Neuronal stem cell (in vitro differentiated cells): ENCODE results near the gene SCAMP1.

Experiments
- DNase-seq: peaks from one replicate; pipeline ENCODE4 v3.0.0-alpha.2; 2013; ENCODE audit warnings: low spot score
- H2AFZ ChIP-seq: one replicate; pipeline ENCODE4 v1.6.1; 2013; ENCODE audit warnings: mild to moderate bottlenecking, low read length, inconsistent platforms
- H2AK5ac ChIP-seq: 2 replicates; pipeline ENCODE4 v1.6.1; 2013; ENCODE audit warnings: low read depth, mild to moderate bottlenecking, inconsistent platforms, low read length, moderate library complexity, mixed read lengths
- H2BK120ac ChIP-seq: 2 replicates; pipeline ENCODE4 v1.6.1; 2013; ENCODE audit warnings: low read depth, mild to moderate bottlenecking, inconsistent platforms, low read length, moderate library complexity, mixed read lengths
- H2BK12ac ChIP-seq: one replicate; pipeline ENCODE4 v1.6.1; 2013; ENCODE audit warnings: low read length, inconsistent platforms
- H2BK15ac ChIP-seq: 2 replicates; pipeline ENCODE4 v1.6.1; 2013; ENCODE audit warnings: mild to moderate bottlenecking, low read length, inconsistent platforms, mixed read lengths
- H2BK5ac ChIP-seq: one replicate; pipeline ENCODE4 v1.6.1; 2013; ENCODE audit warnings: inconsistent platforms, mild to moderate bottlenecking, low read length, moderate library complexity
- H3K14ac ChIP-seq: one replicate; pipeline ENCODE4 v1.6.1; 2013; ENCODE audit warnings: low read length, inconsistent platforms
- H3K18ac ChIP-seq: 2 replicates; pipeline ENCODE4 v1.6.1; 2013; ENCODE audit warnings: low read length, inconsistent platforms
- H3K23ac ChIP-seq: 2 replicates; pipeline ENCODE4 v1.6.1; 2013; ENCODE audit warnings: low read depth, mild to moderate bottlenecking, mixed read lengths, low read length, inconsistent platforms; ENCODE audit not compliant: poor library complexity
- H3K27ac ChIP-seq: replicated peaks from 3 replicates; pipeline ENCODE4 v1.5.1; 2013; ENCODE audit warnings: low read length, inconsistent platforms
- H3K27me3 ChIP-seq, 3 experiments: 2 replicates each; pipeline ENCODE4 v1.6.1; 2013; ENCODE audit warnings: low read length in 3 of 3, mild to moderate bottlenecking in 2 of 3, inconsistent platforms in 1 of 3, low read depth in 1 of 3, mixed read lengths in 1 of 3, moderate library complexity in 1 of 3; ENCODE audit not compliant: control insufficient read depth in 3 of 3, insufficient read depth in 3 of 3
- H3K36me3 ChIP-seq, 2 donors: replicated peaks in 1 of 2; 2 replicates each; pipeline ENCODE4 v1.6.1; 2013; ENCODE audit warnings: low read length in 2 of 2; ENCODE audit not compliant: control insufficient read depth in 2 of 2, insufficient read depth in 2 of 2
- H3K4ac ChIP-seq: 2 replicates; pipeline ENCODE4 v1.6.1; 2013; ENCODE audit warnings: inconsistent platforms, mild to moderate bottlenecking, low read length, moderate library complexity
- H3K4me1 ChIP-seq, 2 donors: 1 replicate in 1 of 2; 2 replicates in 1 of 2; pipeline ENCODE4 v1.6.1; 2013; ENCODE audit warnings: low read length in 2 of 2, low read depth in 1 of 2; ENCODE audit not compliant: control insufficient read depth in 2 of 2, insufficient read depth in 1 of 2
- H3K4me2 ChIP-seq: one replicate; pipeline ENCODE4 v1.6.1; 2013; ENCODE audit warnings: mild to moderate bottlenecking, low read length, inconsistent platforms; ENCODE audit not compliant: insufficient read depth, poor library complexity, severe bottlenecking
- H3K4me3 ChIP-seq, 2 donors: 2 replicates each; pipeline ENCODE4 v1.5.1; 2013; ENCODE audit warnings: low read length in 2 of 2, mild to moderate bottlenecking in 2 of 2, inconsistent platforms in 1 of 2, moderate library complexity in 1 of 2
- H3K79me1 ChIP-seq: one replicate; pipeline ENCODE4 v1.6.1; 2013; ENCODE audit warnings: low read depth, mild to moderate bottlenecking, inconsistent platforms, low read length, moderate library complexity
- H3K9ac ChIP-seq: one replicate; pipeline ENCODE4 v1.6.1; 2013; ENCODE audit warnings: mild to moderate bottlenecking, low read depth, low read length, inconsistent platforms; ENCODE audit not compliant: poor library complexity
- H3K9me3 ChIP-seq, 2 donors: replicated peaks in 1 of 2; 2 replicates each; pipeline versions ENCODE3 to v1.6.1; 2013; ENCODE audit warnings: low read length in 2 of 2, mild to moderate bottlenecking in 2 of 2, inconsistent platforms in 1 of 2, low read depth in 1 of 2, mixed read lengths in 1 of 2, moderate library complexity in 1 of 2; ENCODE audit not compliant: control insufficient read depth in 2 of 2, insufficient read depth in 1 of 2
- H4K8ac ChIP-seq: one replicate; pipeline ENCODE4 v1.6.1; 2013; ENCODE audit warnings: low read depth, mild to moderate bottlenecking, inconsistent platforms, low read length, moderate library complexity
- H4K91ac ChIP-seq: one replicate; pipeline ENCODE4 v1.6.1; 2013; ENCODE audit warnings: low read length, low read depth, mild to moderate bottlenecking, inconsistent platforms; ENCODE audit not compliant: poor library complexity
- WGBS, 2 donors: extraction: QIAGEN DNeasy Blood & Tissue Kit; methylation state at CpG; one replicate each; pipeline ENCODE4 v1.1.7; 2013; ENCODE audit warnings: missing lambda C conversion rate in 2 of 2, mixed read lengths in 1 of 2; ENCODE audit not compliant: insufficient read length in 2 of 2, insufficient replicate concordance in 1 of 2; ENCODE audit errors: extremely low coverage in 2 of 2; 5-methylcytosine and 5-hydroxymethylcytosine counted together

Gene SCAMP1

GRCh38 chr5:78367318-78367991, 7.0 kb downstream of the SCAMP1 start:
- DNase-seq: no peak

GRCh38 chr5:78369680-78370079, 9.3 kb downstream of the SCAMP1 start:
- Histone ChIP-seq H3K4me3 (no peak overlapping the region), H3K4me1 (no peaks in the 10 kb centered on the region), H3K27me3 (no peaks in the 10 kb centered on the region), H3K4me2 (no peak overlapping the region), H3K9ac (no peak overlapping the region), H2BK15ac (no peak overlapping the region), H2AFZ (no peak overlapping the region), H3K9me3 (peaks cover 0 to 4% of the 10 kb centered on the region in 2 donors), H2BK12ac (no peak overlapping the region), H2BK5ac (no peak overlapping the region), H2BK120ac (no peak overlapping the region), H3K23ac (no peak overlapping the region), H3K4ac (no peak overlapping the region), H3K27ac (no peak overlapping the region), H2AK5ac (no peak overlapping the region), H3K18ac (no peak overlapping the region), H4K91ac (no peak overlapping the region), H3K79me1 (no peaks in the 10 kb centered on the region), H3K36me3 (no peaks in the 10 kb centered on the region), H4K8ac (no peak overlapping the region), H3K14ac (no peak overlapping the region)
- no peak for DNase-seq
- no CpG with 5 or more reads among the region's 2 CpGs for WGBS, 2 donors

More at GRCh38 chr5:78367318-78367991, 7.0 kb downstream of the SCAMP1 start:
- no peak overlapping the region for H3K14ac ChIP-seq
- no peaks in the 10 kb centered on the region for H3K4me1 ChIP-seq
- no peak overlapping the region for H3K4me2 ChIP-seq
- no peak overlapping the region for H3K9ac ChIP-seq
- H2BK15ac ChIP-seq: no peak overlapping the region
- H4K91ac ChIP-seq: no peak overlapping the region
- H2AFZ ChIP-seq: no peak overlapping the region
- no CpG with 5 or more reads among the region's 6 CpGs for WGBS, 2 donors
- H3K36me3 ChIP-seq: no peaks in the 10 kb centered on the region
- H4K8ac ChIP-seq: no peak overlapping the region
- no peak overlapping the region for H3K23ac ChIP-seq
- peaks cover 0 to 4% of the 10 kb centered on the region in 2 donors for H3K9me3 ChIP-seq
- no peak overlapping the region for H2BK120ac ChIP-seq
- H2AK5ac ChIP-seq: no peak overlapping the region
- no peak overlapping the region for H3K4me3 ChIP-seq
- H2BK12ac ChIP-seq: no peak overlapping the region
- H3K79me1 ChIP-seq: no peaks in the 10 kb centered on the region
- no peak overlapping the region for H3K18ac ChIP-seq
- H2BK5ac ChIP-seq: no peak overlapping the region
- no peak overlapping the region for H3K27ac ChIP-seq
- no peaks in the 10 kb centered on the region for H3K27me3 ChIP-seq
- no peak overlapping the region for H3K4ac ChIP-seq

GRCh38 chr5:78373231-78373630, 12.8 kb downstream of the SCAMP1 start:
- Histone ChIP-seq H3K27ac (no peak overlapping the region), H3K4me2 (no peak overlapping the region), H2BK12ac (no peak overlapping the region), H2AK5ac (no peak overlapping the region), H3K36me3 (no peaks in the 10 kb centered on the region), H3K79me1 (no peaks in the 10 kb centered on the region), H2AFZ (no peak overlapping the region), H2BK5ac (no peak overlapping the region), H4K8ac (no peak overlapping the region), H4K91ac (no peak overlapping the region), H3K23ac (no peak overlapping the region), H3K27me3 (no peaks in the 10 kb centered on the region), H3K9me3 (no peaks in the 10 kb centered on the region), H3K9ac (no peak overlapping the region), H2BK15ac (no peak overlapping the region), H3K4me3 (no peak overlapping the region), H2BK120ac (no peak overlapping the region), H3K18ac (no peak overlapping the region), H3K14ac (no peak overlapping the region), H3K4me1 (no peaks in the 10 kb centered on the region), H3K4ac (no peak overlapping the region)
- no CpG with 5 or more reads among the region's 1 CpG for WGBS, 2 donors
- no peak for DNase-seq

GRCh38 chr5:78376315-78376714, 15.9 kb downstream of the SCAMP1 start:
- Histone ChIP-seq H3K23ac (no peak overlapping the region), H3K14ac (no peak overlapping the region), H2AK5ac (no peak overlapping the region), H3K36me3 (no peaks in the 10 kb centered on the region), H2BK5ac (no peak overlapping the region), H2BK15ac (no peak overlapping the region), H3K4me3 (no peak overlapping the region), H3K79me1 (no peaks in the 10 kb centered on the region), H3K18ac (no peak overlapping the region), H3K4ac (no peak overlapping the region), H3K9ac (no peak overlapping the region), H3K4me1 (no peaks in the 10 kb centered on the region), H2BK12ac (no peak overlapping the region), H2AFZ (no peak overlapping the region), H4K8ac (no peak overlapping the region), H4K91ac (no peak overlapping the region), H3K4me2 (no peak overlapping the region), H2BK120ac (no peak overlapping the region), H3K27me3 (no peaks in the 10 kb centered on the region), H3K9me3 (no peaks in the 10 kb centered on the region), H3K27ac (no peak overlapping the region)
- WGBS, 2 donors: no CpG with 5 or more reads among the region's 3 CpGs
- DNase-seq: no peak
